Right lobe of liver (tissue), 6 donors: ENCODE results near the gene SIX5. TPM values are rescaled to one million over a fixed set of nuclear protein-coding genes. Genes with fewer than 3 reads are reported as not detected.

Experiments used
- ATAC-seq, 4 donors: fragments of 200-7000 bp; cut with Tn5 transposase; one replicate each; pipeline ENCODE4 v1.9.1; 2020; ENCODE audit warnings: mild to moderate bottlenecking in 4 of 4, moderate library complexity in 4 of 4
- DNase-seq, 3 donors: peaks; one replicate each; pipeline ENCODE4 v3.0.0-alpha.2; 2020
- H3K27ac ChIP-seq, 3 donors: fragments of 200-600 bp; one replicate each; pipeline ENCODE4 v1.8.0; 2022
- H3K27me3 ChIP-seq, 2 donors: fragments of 200-600 bp; one replicate each; pipeline ENCODE4 v1.8.0; 2022
- H3K36me3 ChIP-seq, 4 donors: fragments of 200-600 bp; sonication (generic) in 1 of 4; one replicate each; pipeline versions ENCODE4 v1.5.1 to v1.8.0; 2017 to 2022; ENCODE audit warnings: control low read depth in 1 of 4
- H3K4me1 ChIP-seq, 4 donors: fragments of 200-600 bp; sonication (generic) in 1 of 4; one replicate each; pipeline versions ENCODE4 v1.5.1 to v1.8.0; 2017 to 2022; ENCODE audit warnings: control low read depth in 1 of 4
- H3K4me3 ChIP-seq, 3 donors: fragments of 200-600 bp; one replicate each; pipeline ENCODE4 v1.8.0; 2022
- H3K9me3 ChIP-seq, 4 donors: fragments of 200-600 bp; sonication (generic) in 1 of 4; one replicate each; pipeline versions ENCODE4 v1.5.1 to v1.8.0; 2017 to 2022; ENCODE audit warnings: control low read depth in 1 of 4
- CTCF ChIP-seq, 4 donors: fragments of 200-600 bp in 3 of 4; fragments of 450-650 bp in 1 of 4; IDR thresholded peaks; one replicate each; pipeline versions ENCODE4 v1.5.1 to v1.8.0; 2016 to 2022; ENCODE audit warnings: antibody characterized with exemption in 4 of 4, mild to moderate bottlenecking in 2 of 4
- POLR2A ChIP-seq: fragments of 450-650 bp; IDR thresholded peaks from one replicate; pipeline ENCODE4 v1.6.1; 2017; ENCODE audit warnings: antibody characterized with exemption, mild to moderate bottlenecking
- WGBS: methylation state at CpG from one replicate; pipeline ENCODE4 v1.1.6; 2018; ENCODE audit warnings: low coverage, low lambda C conversion rate; ENCODE audit not compliant: insufficient coverage; ENCODE audit errors: missing lambda C conversion rate; 5-methylcytosine and 5-hydroxymethylcytosine counted together
- intact Hi-C, 2 donors: fragments of 100-400 bp; cut with DNase I; formaldehyde crosslinking; loops; one replicate each; pipeline versions ENCODE4 v1.11.2 to v1.14.1; 2022
- total RNA-seq, 6 experiments: library from RNA; depleted of rRNA in 2 of 6; stranded (reverse); fragments of >200 nt in 2 of 6; fragmentation: NEBNext Ultra II Directional in 3 of 6; extraction: Animal tissue kit (Norgen Biotek cat#: 25700) in 3 of 6; gene quantifications; one replicate each; pipeline versions ENCODE4 v1.1.0 to v1.2.4, GENCODE V29; 2016 to 2023
- donor health status: DM: no; HTN: yes; CAD: no.
- donor health status: DM: no; HTN: no; CAD: no.
- donor health status: DM: no; HTN: no; CAD: no.
- donor health status: DM: no; HTN: yes; CAD: no.
- donor health status: DM: no; HTN: yes; CAD: no.

SIX5 gene
- total RNA-seq, 6 experiments from 2014 or later: 7.8 to 11.6 (median 9.5) TPM

- Histone ChIP-seq H3K9me3 (no peaks in the 10 kb centered on the region), H3K27me3 (no peaks in the 10 kb centered on the region), H3K27ac (no peak overlapping the region), H3K4me1 (no peaks in the 10 kb centered on the region), H3K36me3 (no peaks in the 10 kb centered on the region), H3K4me3 (no peak overlapping the region)
- no peak for TF ChIP-seq CTCF (IDR thresholded peaks at IDR 0.05)
- no peak for TF ChIP-seq POLR2A
- ATAC-seq (no peak), DNase-seq (no peak)
- intact Hi-C loops: no loop called here
- 86% methylated on average over 4 of the region's 5 CpGs for WGBS
These were observed 21.5 kb downstream of the SIX5 start for GRCh38 chr19:45747513-45747912.

- intact Hi-C loops: no loop called here
- ATAC-seq (no peak), DNase-seq (no peak)
- H3K4me1 ChIP-seq: no peaks in the 10 kb centered on the region
- TF ChIP-seq CTCF (IDR thresholded peaks at IDR 0.05) (no peak), POLR2A (no peak)
- no peaks in the 10 kb centered on the region for H3K27me3 ChIP-seq
- no peak overlapping the region for H3K4me3 ChIP-seq
- no peaks in the 10 kb centered on the region for H3K36me3 ChIP-seq
- 57% methylated on average over 3 of the region's 5 CpGs for WGBS
- H3K9me3 ChIP-seq: no peaks in the 10 kb centered on the region
- H3K27ac ChIP-seq: no peak overlapping the region
These were observed 22.2 kb downstream of the SIX5 start for GRCh38 chr19:45746866-45747265.

GRCh38 chr19:45745606-45746005, 23.4 kb downstream of the SIX5 start:
- ATAC-seq (no peak), DNase-seq (no peak)
- H3K4me3 ChIP-seq: no peak overlapping the region
- H3K9me3 ChIP-seq: no peaks in the 10 kb centered on the region
- no peaks in the 10 kb centered on the region for H3K36me3 ChIP-seq
- no peaks in the 10 kb centered on the region for H3K4me1 ChIP-seq
- WGBS: 74% methylated on average over 6 of the region's 6 CpGs
- TF ChIP-seq POLR2A (no peak), CTCF (IDR thresholded peaks at IDR 0.05) (no peak)
- no peaks in the 10 kb centered on the region for H3K27me3 ChIP-seq
- H3K27ac ChIP-seq: no peak overlapping the region
- intact Hi-C loops: no loop called here

GRCh38 chr19:45742969-45743368, 26.1 kb downstream of the SIX5 start:
- Histone ChIP-seq H3K27ac (no peak overlapping the region), H3K4me1 (no peaks in the 10 kb centered on the region), H3K9me3 (no peaks in the 10 kb centered on the region), H3K27me3 (no peaks in the 10 kb centered on the region), H3K36me3 (no peaks in the 10 kb centered on the region), H3K4me3 (no peak overlapping the region)
- intact Hi-C loops: no loop called here
- DNase-seq (no peak), ATAC-seq (no peak)
- TF ChIP-seq POLR2A (no peak), CTCF (IDR thresholded peaks at IDR 0.05) (no peak)
- WGBS: 53% methylated on average over 4 of the region's 4 CpGs
